Measurements from ENCODE around the gene ANKS1B.

The ANKS1B gene

GRCh38 chr12:99017971-99018370 is 966.8 kb downstream of the ANKS1B start:
- DNase-seq (ENCODE audit: low read depth) = no peak
- no peak for TF ChIP-seq CTCF (IDR thresholded peaks at IDR 0.05; ENCODE audit: control insufficient read depth, extremely low read depth, insufficient read depth)
- no peak overlapping the region for H3K4me3 ChIP-seq (ENCODE audit: low read depth, low read length)

- no peak for TF ChIP-seq CTCF (IDR thresholded peaks at IDR 0.05; ENCODE audit: control insufficient read depth, extremely low read depth, insufficient read depth)
- no peak overlapping the region for H3K4me3 ChIP-seq (ENCODE audit: low read depth, low read length)
- no peak for DNase-seq (ENCODE audit: low read depth)
Measured at GRCh38 chr12:99009654-99010296, 975.0 kb downstream of the ANKS1B start.

GRCh38 chr12:99005601-99006000 is 979.1 kb downstream of the ANKS1B start:
- TF ChIP-seq CTCF (IDR thresholded peaks at IDR 0.05; ENCODE audit: control insufficient read depth, extremely low read depth, insufficient read depth) = no peak
- no peak for DNase-seq (ENCODE audit: low read depth)
- no peak overlapping the region for H3K4me3 ChIP-seq (ENCODE audit: low read depth, low read length)

- DNase-seq (ENCODE audit: low read depth) = no peak
- no peak overlapping the region for H3K4me3 ChIP-seq (ENCODE audit: low read depth, low read length)
- TF ChIP-seq CTCF (IDR thresholded peaks at IDR 0.05; ENCODE audit: control insufficient read depth, extremely low read depth, insufficient read depth) = no peak
Measured at GRCh38 chr12:99004799-99005466, 979.8 kb downstream of the ANKS1B start.

- no peak for TF ChIP-seq CTCF (IDR thresholded peaks at IDR 0.05; ENCODE audit: control insufficient read depth, extremely low read depth, insufficient read depth)
- DNase-seq (ENCODE audit: low read depth) = no peak
- no peak overlapping the region for H3K4me3 ChIP-seq (ENCODE audit: low read depth, low read length)
Measured at GRCh38 chr12:99002731-99003130, 982.0 kb downstream of the ANKS1B start.

- TF ChIP-seq CTCF (IDR thresholded peaks at IDR 0.05; ENCODE audit: control insufficient read depth, extremely low read depth, insufficient read depth) = no peak
- no peak for DNase-seq (ENCODE audit: low read depth)
- no peak overlapping the region for H3K4me3 ChIP-seq (ENCODE audit: low read depth, low read length)
Measured at GRCh38 chr12:99002156-99002555, 982.6 kb downstream of the ANKS1B start.

GRCh38 chr12:98999559-98999958 is 985.2 kb downstream of the ANKS1B start:
- no peak for DNase-seq (ENCODE audit: low read depth)
- H3K4me3 ChIP-seq (ENCODE audit: low read depth, low read length) = no peak overlapping the region
- no peak for TF ChIP-seq CTCF (IDR thresholded peaks at IDR 0.05; ENCODE audit: control insufficient read depth, extremely low read depth, insufficient read depth)
